ENCODE data around the gene LRRFIP1. TPM values are rescaled to one million over a fixed set of nuclear protein-coding genes. Genes with fewer than 3 reads are reported as not detected.
A peak's percentile ranks its signal among the peaks of the same experiment; 100 is the strongest.

Gene LRRFIP1
- total and polyA plus RNA-seq, 2 experiments from 2014 or later: 90.9 to 95.3 TPM

- no peaks in the 10 kb centered on the region for H3K27me3 ChIP-seq
- peaks cover 62% of the 10 kb centered on the region for H3K4me1 ChIP-seq (ENCODE audit: low read depth)
- peak overlapping the region; percentile 92 for H3K27ac ChIP-seq
- no peak for DNase-seq (ENCODE audit: low read depth in 1 of 2, low spot score in 1 of 2)
- H3K4me3 ChIP-seq: peak overlapping the region; percentile 4
- H3K9me3 ChIP-seq (ENCODE audit: low read depth): no peaks in the 10 kb centered on the region
- TF ChIP-seq CTCF (IDR thresholded peaks at IDR 0.05; ENCODE audit: low read depth, low read length): no peak
- no peaks in the 10 kb centered on the region for H3K36me3 ChIP-seq
These were observed 74.5 kb downstream of the LRRFIP1 start for GRCh38 chr2:237701859-237702390.

- no peaks in the 10 kb centered on the region for H3K36me3 ChIP-seq
- TF ChIP-seq CTCF (IDR thresholded peaks at IDR 0.05; ENCODE audit: low read depth, low read length): no peak
- peak overlapping the region; percentile 92 for H3K27ac ChIP-seq
- H3K27me3 ChIP-seq: no peaks in the 10 kb centered on the region
- peaks cover 54% of the 10 kb centered on the region for H3K4me1 ChIP-seq (ENCODE audit: low read depth)
- H3K9me3 ChIP-seq (ENCODE audit: low read depth): no peaks in the 10 kb centered on the region
- H3K4me3 ChIP-seq: peak overlapping the region; percentile 4
- DNase-seq (ENCODE audit: low read depth in 1 of 2, low spot score in 1 of 2): peak; percentile 73 to 87
These were observed 75.3 kb downstream of the LRRFIP1 start for GRCh38 chr2:237702441-237703391.

- peak in 1 of 2 donors; percentile 48 for DNase-seq (ENCODE audit: low read depth in 1 of 2, low spot score in 1 of 2)
- H3K4me1 ChIP-seq (ENCODE audit: low read depth): peaks cover 41% of the 10 kb centered on the region
- peak overlapping the region; percentile 92 for H3K27ac ChIP-seq
These were observed 77.4 kb downstream of the LRRFIP1 start for GRCh38 chr2:237704501-237705434.

GRCh38 chr2:237706257-237706656, 78.9 kb downstream of the LRRFIP1 start:
- H3K27me3 ChIP-seq: no peaks in the 10 kb centered on the region
- no peak overlapping the region for H3K4me3 ChIP-seq
- no peak for TF ChIP-seq CTCF (IDR thresholded peaks at IDR 0.05; ENCODE audit: low read depth, low read length)
- no peak overlapping the region for H3K27ac ChIP-seq
- H3K9me3 ChIP-seq (ENCODE audit: low read depth): no peaks in the 10 kb centered on the region
- DNase-seq (ENCODE audit: low read depth in 1 of 2, low spot score in 1 of 2): no peak
- peaks cover 27% of the 10 kb centered on the region for H3K4me1 ChIP-seq (ENCODE audit: low read depth)
- H3K36me3 ChIP-seq: no peaks in the 10 kb centered on the region

More at GRCh38 chr2:237704501-237705434, 77.4 kb downstream of the LRRFIP1 start:
- Histone ChIP-seq H3K36me3 (no peaks in the 10 kb centered on the region), H3K4me3 (no peak overlapping the region), H3K9me3 (ENCODE audit: low read depth) (no peaks in the 10 kb centered on the region), H3K27me3 (no peaks in the 10 kb centered on the region)
- no peak for TF ChIP-seq CTCF (IDR thresholded peaks at IDR 0.05; ENCODE audit: low read depth, low read length)

- Histone ChIP-seq H3K36me3 (no peaks in the 10 kb centered on the region), H3K27me3 (no peaks in the 10 kb centered on the region), H3K4me1 (ENCODE audit: low read depth) (peaks cover 16% of the 10 kb centered on the region), H3K4me3 (no peak overlapping the region), H3K27ac (peak overlapping the region; percentile 49), H3K9me3 (ENCODE audit: low read depth) (no peaks in the 10 kb centered on the region)
- TF ChIP-seq CTCF (IDR thresholded peaks at IDR 0.05; ENCODE audit: low read depth, low read length): no peak
- DNase-seq (ENCODE audit: low read depth in 1 of 2, low spot score in 1 of 2): peak in 1 of 2 donors; percentile 17
These were observed 80.6 kb downstream of the LRRFIP1 start for GRCh38 chr2:237708065-237708398.

Data from cardiac muscle cell (in vitro differentiated cells and primary cell).